NB4 (cell line): ENCODE results near the gene SSB.
A peak's percentile ranks its signal among the peaks of the same experiment; 100 is the strongest.
"Not testable (repeated sequence)": the region's sequence is repeated elsewhere in the genome, so short reads cannot be mapped to it uniquely, and the experiment has no call there.

Experiments used
- DNase-seq: peaks from one replicate; pipeline ENCODE4 v3.0.0; 2010; ENCODE audit warnings: low read depth
- H3K4me3 ChIP-seq: one replicate; pipeline ENCODE4 v1.5.1; 2011; ENCODE audit warnings: mild to moderate bottlenecking, low read depth, low read length, moderate library complexity
- CTCF ChIP-seq: IDR thresholded peaks from one replicate; pipeline ENCODE4 v1.5.1; 2012; ENCODE audit warnings: low read depth, low read length
- MAX ChIP-seq: IDR thresholded peaks from 2 replicates; pipeline ENCODE4 v1.6.1; 2011; ENCODE audit warnings: low read depth, low read length
- MYC ChIP-seq: IDR thresholded peaks from 2 replicates; pipeline ENCODE4 v1.6.1; 2011; ENCODE audit warnings: low read depth, low read length
- POLR2A ChIP-seq: IDR thresholded peaks from 2 replicates; pipeline ENCODE4 v1.6.1; 2011; ENCODE audit warnings: mild to moderate bottlenecking; ENCODE audit not compliant: insufficient read length; ENCODE audit errors: extremely low read depth

SSB gene

GRCh38 chr2:169759987-169760386 is 38.7 kb upstream of the SSB start:
- TF ChIP-seq MAX (no peak), CTCF (no peak)
- no peak for DNase-seq
- no peak overlapping the region for H3K4me3 ChIP-seq

GRCh38 chr2:169760798-169761197 is 37.9 kb upstream of the SSB start:
- not testable (repeated sequence) for H3K4me3 ChIP-seq, DNase-seq

GRCh38 chr2:169761251-169761969 is 37.3 kb upstream of the SSB start:
- no peak overlapping the region for H3K4me3 ChIP-seq
- DNase-seq, result no peak
- no peak for TF ChIP-seq POLR2A
- TF ChIP-seq MYC, result no peak
- TF ChIP-seq CTCF, result no peak
- no peak for TF ChIP-seq MAX

GRCh38 chr2:169761970-169762292 is 36.7 kb upstream of the SSB start:
- TF ChIP-seq MAX (no peak), CTCF (no peak), POLR2A (no peak), MYC (no peak)
- no peak overlapping the region for H3K4me3 ChIP-seq
- no peak for DNase-seq

GRCh38 chr2:169765523-169765922 is 33.1 kb upstream of the SSB start:
- TF ChIP-seq MYC, result no peak
- TF ChIP-seq CTCF, result no peak
- TF ChIP-seq MAX, result no peak
- no peak for TF ChIP-seq POLR2A
- DNase-seq, result no peak
- no peak overlapping the region for H3K4me3 ChIP-seq

GRCh38 chr2:169767243-169767888 is 31.3 kb upstream of the SSB start:
- no peak overlapping the region for H3K4me3 ChIP-seq
- no peak for TF ChIP-seq MAX
- TF ChIP-seq MYC, result no peak
- peak; percentile 65 for TF ChIP-seq CTCF
- TF ChIP-seq POLR2A, result no peak
- peak; percentile 60 for DNase-seq
